ENCODE measurements around the gene PCDH9.

GRCh38 chr13:66723576-66723975 is 506.6 kb downstream of the PCDH9 start:
- TF ChIP-seq EZH2 (IDR thresholded peaks at IDR 0.05; ENCODE audit: low read depth, unreplicated experiment) (no peak), POLR2AphosphoS5 (IDR thresholded peaks at IDR 0.05; ENCODE audit: low read depth) (no peak), CTCF (conservative IDR thresholded peaks at IDR 0.05; ENCODE audit: low read depth in 2 of 2) (no peak), CREB1 (CRISPR knock-in tag; IDR thresholded peaks at IDR 0.05; ENCODE audit: low read depth) (no peak), EZH2phosphoT487 (IDR thresholded peaks at IDR 0.05; ENCODE audit: unreplicated experiment) (no peak), JUNB (IDR thresholded peaks at IDR 0.05; ENCODE audit: unreplicated experiment) (no peak), ZNF114 (CRISPR knock-in tag; IDR thresholded peaks at IDR 0.05) (no peak), ZNF462 (CRISPR knock-in tag; IDR thresholded peaks at IDR 0.05) (no peak), ETS1 (IDR thresholded peaks at IDR 0.05) (no peak), ZNF331 (CRISPR knock-in tag; IDR thresholded peaks at IDR 0.05; ENCODE audit: low read depth) (no peak)
- TF ChIP-seq, protein P1, sequence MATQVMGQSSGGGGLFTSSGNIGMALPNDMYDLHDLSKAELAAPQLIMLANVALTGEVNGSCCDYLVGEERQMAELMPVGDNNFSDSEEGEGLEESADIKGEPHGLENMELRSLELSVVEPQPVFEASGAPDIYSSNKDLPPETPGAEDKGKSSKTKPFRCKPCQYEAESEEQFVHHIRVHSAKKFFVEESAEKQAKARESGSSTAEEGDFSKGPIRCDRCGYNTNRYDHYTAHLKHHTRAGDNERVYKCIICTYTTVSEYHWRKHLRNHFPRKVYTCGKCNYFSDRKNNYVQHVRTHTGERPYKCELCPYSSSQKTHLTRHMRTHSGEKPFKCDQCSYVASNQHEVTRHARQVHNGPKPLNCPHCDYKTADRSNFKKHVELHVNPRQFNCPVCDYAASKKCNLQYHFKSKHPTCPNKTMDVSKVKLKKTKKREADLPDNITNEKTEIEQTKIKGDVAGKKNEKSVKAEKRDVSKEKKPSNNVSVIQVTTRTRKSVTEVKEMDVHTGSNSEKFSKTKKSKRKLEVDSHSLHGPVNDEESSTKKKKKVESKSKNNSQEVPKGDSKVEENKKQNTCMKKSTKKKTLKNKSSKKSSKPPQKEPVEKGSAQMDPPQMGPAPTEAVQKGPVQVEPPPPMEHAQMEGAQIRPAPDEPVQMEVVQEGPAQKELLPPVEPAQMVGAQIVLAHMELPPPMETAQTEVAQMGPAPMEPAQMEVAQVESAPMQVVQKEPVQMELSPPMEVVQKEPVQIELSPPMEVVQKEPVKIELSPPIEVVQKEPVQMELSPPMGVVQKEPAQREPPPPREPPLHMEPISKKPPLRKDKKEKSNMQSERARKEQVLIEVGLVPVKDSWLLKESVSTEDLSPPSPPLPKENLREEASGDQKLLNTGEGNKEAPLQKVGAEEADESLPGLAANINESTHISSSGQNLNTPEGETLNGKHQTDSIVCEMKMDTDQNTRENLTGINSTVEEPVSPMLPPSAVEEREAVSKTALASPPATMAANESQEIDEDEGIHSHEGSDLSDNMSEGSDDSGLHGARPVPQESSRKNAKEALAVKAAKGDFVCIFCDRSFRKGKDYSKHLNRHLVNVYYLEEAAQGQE (IDR thresholded peaks at IDR 0.05; ENCODE audit: unreplicated experiment): no peak

Measured in GM23338 (cell line).